ENCODE results near the gene TBX1.

The TBX1 gene

GRCh38 chr22:19735665-19736510, 24.7 kb upstream of the TBX1 start:
- intact Hi-C loops (cut with DNase I) = no loop called here
- no peak for DNase-seq

- no peak for DNase-seq
- intact Hi-C loops (cut with DNase I) = no loop called here
Observed at GRCh38 chr22:19737846-19738663, 22.5 kb upstream of the TBX1 start.

GRCh38 chr22:19738664-19739447, 21.7 kb upstream of the TBX1 start:
- intact Hi-C loops (cut with DNase I) = no loop called here

GRCh38 chr22:19739448-19739895, 21.1 kb upstream of the TBX1 start:
- intact Hi-C loops (cut with DNase I) = no loop called here
- no peak for DNase-seq

More at GRCh38 chr22:19738664-19739447, 21.7 kb upstream of the TBX1 start:
- no peak for DNase-seq

- intact Hi-C loops (cut with DNase I) = no loop called here
- no peak for DNase-seq
Observed at GRCh38 chr22:19739911-19740449, 20.6 kb upstream of the TBX1 start.

GRCh38 chr22:19740586-19740985, 20.0 kb upstream of the TBX1 start:
- intact Hi-C loops (cut with DNase I) = no loop called here
- DNase-seq = no peak

- intact Hi-C loops (cut with DNase I) = no loop called here
Observed at GRCh38 chr22:19741053-19741452, 19.5 kb upstream of the TBX1 start.

GRCh38 chr22:19742160-19743066, 18.2 kb upstream of the TBX1 start:
- intact Hi-C loops (cut with DNase I) = no loop called here
- DNase-seq = no peak

More at GRCh38 chr22:19741053-19741452, 19.5 kb upstream of the TBX1 start:
- DNase-seq = no peak

GRCh38 chr22:19743081-19743480, 17.5 kb upstream of the TBX1 start:
- intact Hi-C loops (cut with DNase I) = no loop called here
- DNase-seq = no peak

- DNase-seq = no peak
- intact Hi-C loops (cut with DNase I) = no loop called here
Observed at GRCh38 chr22:19743651-19744050, 16.9 kb upstream of the TBX1 start.

- DNase-seq = no peak
- intact Hi-C loops (cut with DNase I) = no loop called here
Observed at GRCh38 chr22:19744350-19745006, 16.1 kb upstream of the TBX1 start.

- DNase-seq = no peak
- intact Hi-C loops (cut with DNase I) = no loop called here
Observed at GRCh38 chr22:19745155-19746101, 15.2 kb upstream of the TBX1 start.

- DNase-seq = no peak
- intact Hi-C loops (cut with DNase I) = no loop called here
Observed at GRCh38 chr22:19746726-19747125, 13.9 kb upstream of the TBX1 start.

GRCh38 chr22:19747551-19747950, 13.0 kb upstream of the TBX1 start:
- intact Hi-C loops (cut with DNase I) = no loop called here
- DNase-seq = no peak

- DNase-seq = no peak
Observed at GRCh38 chr22:19748139-19748538, 12.4 kb upstream of the TBX1 start.

GRCh38 chr22:19748991-19749664, 11.4 kb upstream of the TBX1 start:
- DNase-seq = no peak
- intact Hi-C loops (cut with DNase I) = no loop called here

More at GRCh38 chr22:19748139-19748538, 12.4 kb upstream of the TBX1 start:
- intact Hi-C loops (cut with DNase I) = no loop called here

GRCh38 chr22:19749876-19750275, 10.7 kb upstream of the TBX1 start:
- DNase-seq = no peak
- intact Hi-C loops (cut with DNase I) = no loop called here

Data from posterior cingulate gyrus (tissue), 11 donors.